Omental fat pad (tissue), 4 donors: ENCODE measurements around the gene PRKCE. TPM values are rescaled to one million over a fixed set of nuclear protein-coding genes. Genes with fewer than 3 reads are reported as not detected.
"Not testable (repeated sequence)": the region's sequence is repeated elsewhere in the genome, so short reads cannot be mapped to it uniquely, and the experiment has no call there.

Source experiments
- ATAC-seq: fragments of 150-250 bp; one replicate; pipeline ENCODE4 v1.9.1; 2016; ENCODE audit warnings: mild to moderate bottlenecking, moderate library complexity; ENCODE audit not compliant: low FRiP score
- DNase-seq: peaks from one replicate; pipeline ENCODE4 v3.0.0-alpha.2; 2019; ENCODE audit warnings: low spot score
- CTCF ChIP-seq, 3 donors: fragments of 450-650 bp; IDR thresholded peaks; one replicate each; pipeline ENCODE4 v1.5.1; 2016 to 2017; ENCODE audit warnings: antibody characterized with exemption in 3 of 3, mild to moderate bottlenecking in 3 of 3, moderate library complexity in 2 of 3
- total RNA-seq, 4 donors: library from RNA; depleted of rRNA; stranded (reverse); fragments of >200 nt; gene quantifications; one replicate each; pipeline ENCODE4 v1.1.0, GENCODE V29; 2016

Gene PRKCE
- total RNA-seq, 4 donors from 2014 or later = 8.8 to 24.3 (median 14.0) TPM

DNA sequence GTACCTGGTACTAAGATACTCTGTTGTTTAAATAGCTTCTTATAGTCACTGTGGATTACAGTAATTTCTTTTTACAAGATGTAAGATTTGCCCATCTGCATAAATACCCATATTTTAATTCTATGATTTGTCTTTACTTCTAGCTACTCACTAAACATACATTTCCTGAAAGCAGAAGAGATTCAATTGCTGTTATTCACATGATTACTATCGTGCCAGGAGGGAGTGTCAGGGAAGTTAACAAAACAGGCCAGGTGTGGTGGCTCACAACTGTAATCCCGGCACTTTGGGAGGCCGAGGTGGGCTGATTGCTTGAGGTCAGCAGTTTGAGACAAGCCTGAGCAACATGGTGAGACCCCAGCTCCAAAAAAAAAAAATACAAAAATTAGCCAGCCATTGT lies 33.8 kb downstream of the PRKCE start:
- DNase-seq (no peak), ATAC-seq (no peak)
- TF ChIP-seq CTCF (IDR thresholded peaks at IDR 0.05) = no peak

DNA sequence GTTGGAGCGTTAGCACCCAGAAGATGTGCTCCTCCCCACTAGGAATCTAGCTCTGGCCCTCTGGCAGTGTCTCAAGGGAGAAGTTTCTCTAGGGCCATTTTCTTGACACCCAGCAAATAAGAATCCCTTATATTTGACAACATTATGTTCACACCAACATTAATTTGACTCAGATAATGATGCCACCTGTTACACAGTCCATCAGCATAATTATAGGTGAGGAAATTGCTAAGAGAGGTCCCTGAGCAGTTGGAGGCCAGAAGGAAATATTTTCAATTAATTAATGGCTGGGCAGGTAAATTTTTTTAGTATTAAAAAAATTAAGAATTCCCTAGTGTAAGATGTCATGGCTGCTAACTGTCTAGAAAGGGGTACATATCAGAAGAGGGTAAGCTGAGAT lies 36.5 kb downstream of the PRKCE start:
- TF ChIP-seq CTCF (IDR thresholded peaks at IDR 0.05) = no peak
- DNase-seq = no peak
- ATAC-seq = no peak

- no peak for DNase-seq
Measured at GRCh38 chr2:45688479-45689298, 37.2 kb downstream of the PRKCE start.

GRCh38 chr2:45690231-45690630 lies 38.8 kb downstream of the PRKCE start:
- TF ChIP-seq CTCF (IDR thresholded peaks at IDR 0.05) = no peak
- DNase-seq (no peak), ATAC-seq (no peak)

More at GRCh38 chr2:45688479-45689298, 37.2 kb downstream of the PRKCE start:
- no peak for TF ChIP-seq CTCF (IDR thresholded peaks at IDR 0.05)
- no peak for ATAC-seq

DNA sequence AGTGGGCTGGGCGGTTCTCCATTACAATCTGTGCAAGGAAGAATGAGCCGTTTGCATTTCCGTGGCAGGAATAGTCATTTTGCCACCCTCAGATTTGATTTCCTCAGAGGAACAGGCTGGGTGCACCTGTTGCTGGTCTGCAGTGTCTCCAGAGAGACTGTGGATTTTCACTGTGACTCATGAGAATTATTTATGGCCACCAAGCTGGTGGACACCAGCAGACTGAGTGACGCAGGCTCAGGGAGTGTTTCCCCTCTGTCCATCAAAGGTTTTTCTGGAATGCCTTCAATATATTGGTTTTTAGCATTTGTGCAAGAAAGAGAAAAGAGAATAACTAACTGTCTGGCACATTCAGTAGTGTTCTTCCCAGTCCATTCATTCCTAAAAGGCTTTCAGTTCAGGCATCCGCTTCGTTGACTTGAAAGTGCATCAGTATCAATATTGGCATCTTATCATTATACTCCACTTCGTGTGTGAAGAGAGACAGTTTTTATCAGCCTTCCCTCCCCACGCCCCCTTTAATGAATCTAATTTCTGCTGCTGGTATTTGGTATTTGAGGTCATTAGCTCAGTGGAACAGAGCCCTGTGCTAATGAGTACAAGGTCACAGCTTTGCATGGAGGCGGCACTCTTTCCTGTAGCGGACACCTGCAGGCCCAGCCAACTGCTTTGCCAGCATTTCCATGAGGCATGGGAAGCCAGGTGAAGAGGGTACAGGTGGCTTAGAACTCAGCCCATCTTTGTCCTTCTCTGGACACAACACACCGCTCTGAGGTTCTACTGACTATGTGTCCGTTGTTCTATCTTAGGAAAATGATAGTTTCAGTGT lies 39.9 kb downstream of the PRKCE start:
- no peak for TF ChIP-seq CTCF (IDR thresholded peaks at IDR 0.05)
- ATAC-seq = no peak

GRCh38 chr2:45692566-45692965 lies 41.1 kb downstream of the PRKCE start:
- no peak for TF ChIP-seq CTCF (IDR thresholded peaks at IDR 0.05)
- no peak for DNase-seq
- no peak for ATAC-seq

More for the DNA sequence above, 39.9 kb downstream of the PRKCE start:
- DNase-seq = no peak

GRCh38 chr2:45695480-45696007 lies 44.1 kb downstream of the PRKCE start:
- not testable (repeated sequence) for ATAC-seq, DNase-seq
